Stimulated activated naive B cell treated with anti-CD40 and anti-IgM and Interleukin-4, amounts not matched to agents 10 μg/mL and 1 μg/mL and 100 μg/mL, for 72 hours (primary cell): Measurements from ENCODE around the gene DRG2.

Source experiments
- ATAC-seq, 2 donors: fragments of 150-1000 bp; cut with Tn5 transposase; replicated peaks; 2 replicates each; pipeline ENCODE4 v1.10.0; 2021; ENCODE audit warnings: moderate library complexity in 1 of 2
- DNase-seq: peaks from one replicate; pipeline ENCODE4 v3.0.0; 2021
- H3K27ac Mint-ChIP-seq: one replicate; pipeline ENCODE4 v1.8.0; 2022; ENCODE audit warnings: mild to moderate bottlenecking, mixed read lengths
- H3K27me3 Mint-ChIP-seq, 2 donors: one replicate each; pipeline ENCODE4 v1.8.0; 2022; ENCODE audit warnings: mixed read lengths in 2 of 2
- H3K36me3 Mint-ChIP-seq, 2 donors: one replicate each; pipeline ENCODE4 v1.8.0; 2022; ENCODE audit warnings: mixed read lengths in 2 of 2, mild to moderate bottlenecking in 1 of 2
- H3K4me1 Mint-ChIP-seq, 2 donors: one replicate each; pipeline ENCODE4 v1.8.0; 2022; ENCODE audit warnings: mixed read lengths in 2 of 2, mild to moderate bottlenecking in 1 of 2
- H3K4me3 Mint-ChIP-seq, 2 donors: one replicate each; pipeline ENCODE4 v1.8.0; 2022; ENCODE audit warnings: mild to moderate bottlenecking in 2 of 2, mixed read lengths in 2 of 2, moderate library complexity in 1 of 2
- H3K9me3 Mint-ChIP-seq, 2 donors: one replicate each; pipeline ENCODE4 v1.8.0; 2022; ENCODE audit warnings: mixed read lengths in 2 of 2, mild to moderate bottlenecking in 1 of 2

The DRG2 gene

GRCh38 chr17:18138065-18138749 lies 50.5 kb downstream of the DRG2 start:
- H3K27me3 Mint-ChIP-seq: peaks cover 6 to 14% of the 10 kb centered on the region in 2 donors
- H3K9me3 Mint-ChIP-seq: no peaks in the 10 kb centered on the region
- no peak overlapping the region for H3K4me3 Mint-ChIP-seq
- H3K4me1 Mint-ChIP-seq: no peaks in the 10 kb centered on the region
- no peak overlapping the region for H3K27ac Mint-ChIP-seq
- no peak for DNase-seq
- H3K36me3 Mint-ChIP-seq: no peaks in the 10 kb centered on the region
- ATAC-seq: no peak

- Mint-ChIP-seq H3K9me3 (no peaks in the 10 kb centered on the region), H3K36me3 (no peaks in the 10 kb centered on the region), H3K4me3 (no peak overlapping the region), H3K4me1 (no peaks in the 10 kb centered on the region), H3K27ac (no peak overlapping the region), H3K27me3 (peaks cover 6 to 14% of the 10 kb centered on the region in 2 donors)
- DNase-seq: no peak
- ATAC-seq: no peak
These were observed 51.3 kb downstream of the DRG2 start for GRCh38 chr17:18139092-18139491.

DNA sequence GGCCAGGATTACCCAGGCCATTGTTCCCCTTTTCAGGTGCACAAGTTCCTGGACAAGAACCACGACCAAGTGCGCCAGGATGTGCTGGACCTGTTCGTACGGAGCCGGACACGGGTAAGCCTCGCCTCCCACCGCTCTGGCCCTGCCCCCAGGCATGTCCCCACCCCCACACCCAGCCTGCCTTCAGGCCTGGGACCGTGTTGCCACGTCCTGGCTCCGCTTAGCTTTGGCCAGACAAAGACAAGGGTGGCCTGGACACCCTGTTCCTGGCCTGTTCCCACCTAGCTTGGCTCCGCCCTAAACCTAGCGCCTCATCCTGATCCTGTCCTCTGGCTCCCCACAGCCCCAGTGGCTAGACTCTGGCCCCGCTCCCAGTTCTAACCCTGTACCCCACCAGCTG lies 51.8 kb downstream of the DRG2 start:
- H3K27ac Mint-ChIP-seq: no peak overlapping the region
- no peaks in the 10 kb centered on the region for H3K36me3 Mint-ChIP-seq
- no peaks in the 10 kb centered on the region for H3K9me3 Mint-ChIP-seq
- no peaks in the 10 kb centered on the region for H3K4me1 Mint-ChIP-seq
- no peak overlapping the region for H3K4me3 Mint-ChIP-seq
- peaks cover 6 to 14% of the 10 kb centered on the region in 2 donors for H3K27me3 Mint-ChIP-seq
- ATAC-seq (no peak), DNase-seq (no peak)

GRCh38 chr17:18139949-18140348 lies 52.2 kb downstream of the DRG2 start:
- peaks cover 6 to 14% of the 10 kb centered on the region in 2 donors for H3K27me3 Mint-ChIP-seq
- DNase-seq (no peak), ATAC-seq (peak in 1 of 2 donors; percentile 35)
- no peaks in the 10 kb centered on the region for H3K9me3 Mint-ChIP-seq
- no peak overlapping the region for H3K4me3 Mint-ChIP-seq
- no peaks in the 10 kb centered on the region for H3K36me3 Mint-ChIP-seq
- no peak overlapping the region for H3K27ac Mint-ChIP-seq
- peaks cover 0 to 2% of the 10 kb centered on the region in 2 donors for H3K4me1 Mint-ChIP-seq

DNA sequence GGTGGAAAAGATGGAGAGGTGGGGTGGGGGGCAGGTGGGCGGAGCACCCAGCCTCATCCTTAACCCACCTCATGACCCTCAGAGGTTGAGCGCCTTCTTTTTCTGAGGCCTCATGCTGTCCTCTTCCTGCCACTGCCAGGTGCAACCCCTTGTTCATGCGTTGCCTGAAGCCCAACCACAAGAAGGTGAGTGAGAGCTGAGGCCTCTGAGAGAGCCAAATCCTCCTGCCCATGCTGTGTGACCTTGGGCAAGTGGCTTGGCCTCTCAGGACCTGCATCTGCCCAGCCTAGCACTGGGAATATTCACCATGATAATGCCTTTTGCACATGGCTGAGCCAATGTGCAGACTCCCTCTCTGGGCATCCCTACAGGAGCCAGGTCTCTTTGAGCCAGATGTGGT lies 52.9 kb downstream of the DRG2 start:
- no peak overlapping the region for H3K4me3 Mint-ChIP-seq
- peaks cover 0 to 2% of the 10 kb centered on the region in 2 donors for H3K4me1 Mint-ChIP-seq
- no peaks in the 10 kb centered on the region for H3K36me3 Mint-ChIP-seq
- H3K27me3 Mint-ChIP-seq: peaks cover 6 to 14% of the 10 kb centered on the region in 2 donors
- DNase-seq (no peak), ATAC-seq (no peak)
- no peaks in the 10 kb centered on the region for H3K9me3 Mint-ChIP-seq
- no peak overlapping the region for H3K27ac Mint-ChIP-seq

GRCh38 chr17:18141210-18141803 lies 53.6 kb downstream of the DRG2 start:
- Mint-ChIP-seq H3K36me3 (no peaks in the 10 kb centered on the region), H3K9me3 (no peaks in the 10 kb centered on the region), H3K27me3 (peaks cover 0 to 10% of the 10 kb centered on the region in 2 donors), H3K27ac (no peak overlapping the region), H3K4me1 (peaks cover 0 to 2% of the 10 kb centered on the region in 2 donors), H3K4me3 (no peak overlapping the region)
- DNase-seq (no peak), ATAC-seq (peak; percentile 67 to 72)

DNA sequence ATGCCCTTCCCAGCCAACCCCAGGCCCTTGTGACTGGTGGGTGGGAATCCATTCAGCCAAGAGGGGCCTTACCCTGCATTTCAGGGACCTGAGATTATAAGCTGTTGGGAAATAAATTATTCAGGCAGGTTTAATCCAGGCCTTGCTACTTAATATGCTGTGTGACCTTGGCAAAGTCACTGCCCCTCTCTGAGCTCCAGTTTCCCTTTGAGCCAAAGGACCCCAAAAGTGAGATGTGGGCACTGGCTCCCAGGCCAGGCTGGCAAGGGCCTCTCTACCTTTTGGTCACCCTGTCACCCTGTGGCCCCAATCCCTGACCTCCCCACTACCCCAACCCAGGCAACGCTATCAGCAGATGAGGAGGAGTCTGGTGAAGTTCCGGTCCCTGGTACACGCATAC lies 54.7 kb downstream of the DRG2 start:
- no peak for ATAC-seq
- DNase-seq: no peak
- Mint-ChIP-seq H3K36me3 (no peaks in the 10 kb centered on the region), H3K4me3 (no peak overlapping the region), H3K27me3 (peaks cover 0 to 4% of the 10 kb centered on the region in 2 donors), H3K9me3 (no peaks in the 10 kb centered on the region), H3K27ac (no peak overlapping the region), H3K4me1 (peaks cover 0 to 2% of the 10 kb centered on the region in 2 donors)

DNA sequence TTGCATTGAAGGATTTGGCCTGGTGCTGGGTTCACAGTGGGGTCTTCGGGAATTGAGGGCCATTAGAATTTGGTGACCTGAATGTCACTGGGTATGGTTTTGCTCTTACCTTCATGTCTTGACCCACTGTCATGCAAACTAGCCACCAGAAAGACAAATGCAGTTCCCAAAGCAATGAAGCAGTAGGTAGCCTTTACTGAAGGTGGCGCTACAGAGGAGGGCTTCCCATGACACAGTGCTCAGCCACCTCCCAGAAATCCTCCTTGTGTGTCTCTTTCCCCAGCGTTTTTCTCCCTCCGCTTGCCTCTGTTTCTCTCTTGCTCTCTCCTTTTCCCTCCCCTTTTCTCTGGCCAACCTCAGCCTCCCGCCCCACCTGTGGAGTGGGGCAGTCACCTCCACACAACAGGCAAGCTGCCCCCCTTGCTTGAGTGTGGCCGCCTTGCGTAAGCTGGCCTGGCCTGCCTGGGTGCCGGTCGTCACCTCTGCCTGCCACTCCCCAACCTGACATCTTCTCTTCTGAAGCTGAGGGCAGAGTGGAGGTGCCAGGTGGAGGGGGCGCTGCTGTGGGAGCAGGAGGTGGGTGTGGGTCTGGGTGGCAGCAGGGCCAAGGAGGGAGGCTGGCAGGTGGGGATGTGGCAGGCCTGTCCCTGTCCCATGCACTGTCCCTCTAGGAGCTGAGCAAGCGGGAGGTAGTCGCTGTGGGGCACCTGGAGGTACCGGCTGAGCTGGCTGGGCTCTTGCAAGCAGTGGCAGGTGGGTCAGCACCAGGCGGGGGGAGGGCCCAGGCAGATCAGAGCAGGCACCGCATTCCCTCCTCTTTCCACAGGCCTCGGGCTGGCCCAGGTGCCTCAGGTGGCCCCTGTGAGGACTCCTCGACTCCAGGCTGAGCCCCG lies 55.5 kb downstream of the DRG2 start:
- H3K27me3 Mint-ChIP-seq: peaks cover 0 to 4% of the 10 kb centered on the region in 2 donors
- peaks cover 0 to 2% of the 10 kb centered on the region in 2 donors for H3K4me1 Mint-ChIP-seq
- DNase-seq (no peak), ATAC-seq (no peak)
- H3K4me3 Mint-ChIP-seq: no peak overlapping the region
- no peaks in the 10 kb centered on the region for H3K36me3 Mint-ChIP-seq
- H3K9me3 Mint-ChIP-seq: no peaks in the 10 kb centered on the region
- H3K27ac Mint-ChIP-seq: no peak overlapping the region

GRCh38 chr17:18144261-18144660 lies 56.5 kb downstream of the DRG2 start:
- Mint-ChIP-seq H3K4me3 (no peak overlapping the region), H3K36me3 (no peaks in the 10 kb centered on the region), H3K27ac (no peak overlapping the region), H3K9me3 (no peaks in the 10 kb centered on the region), H3K27me3 (peaks cover 4 to 6% of the 10 kb centered on the region in 2 donors), H3K4me1 (peaks cover 0 to 2% of the 10 kb centered on the region in 2 donors)
- ATAC-seq: no peak
- no peak for DNase-seq

GRCh38 chr17:18144855-18145254 lies 57.1 kb downstream of the DRG2 start:
- Mint-ChIP-seq H3K4me1 (peaks cover 0 to 2% of the 10 kb centered on the region in 2 donors), H3K27ac (peak overlapping the region; percentile 74), H3K4me3 (no peak overlapping the region), H3K27me3 (peaks cover 2 to 6% of the 10 kb centered on the region in 2 donors), H3K9me3 (no peaks in the 10 kb centered on the region), H3K36me3 (no peaks in the 10 kb centered on the region)
- DNase-seq (no peak), ATAC-seq (no peak)

DNA sequence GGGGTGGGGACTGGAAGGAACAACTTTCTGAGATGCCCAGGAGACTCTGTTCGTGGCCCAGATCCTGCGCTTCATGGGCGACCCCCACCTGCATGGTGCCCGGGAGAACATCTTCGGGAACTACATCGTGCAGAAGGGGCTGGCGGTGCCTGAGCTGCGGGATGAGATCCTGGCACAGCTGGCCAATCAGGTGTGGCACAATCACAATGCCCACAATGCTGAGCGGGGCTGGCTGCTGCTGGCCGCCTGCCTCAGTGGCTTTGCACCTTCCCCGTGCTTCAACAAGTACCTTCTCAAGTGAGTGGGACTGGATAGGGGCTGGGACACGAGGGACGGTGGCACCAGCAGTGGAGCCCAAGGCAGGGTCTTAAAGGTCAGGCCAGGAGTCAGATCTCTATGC lies 58.1 kb downstream of the DRG2 start:
- no peak overlapping the region for H3K4me3 Mint-ChIP-seq
- no peaks in the 10 kb centered on the region for H3K9me3 Mint-ChIP-seq
- DNase-seq (no peak), ATAC-seq (no peak)
- H3K4me1 Mint-ChIP-seq: peaks cover 0 to 2% of the 10 kb centered on the region in 2 donors
- no peak overlapping the region for H3K27ac Mint-ChIP-seq
- H3K27me3 Mint-ChIP-seq: peaks cover 3 to 6% of the 10 kb centered on the region in 2 donors
- no peaks in the 10 kb centered on the region for H3K36me3 Mint-ChIP-seq

DNA sequence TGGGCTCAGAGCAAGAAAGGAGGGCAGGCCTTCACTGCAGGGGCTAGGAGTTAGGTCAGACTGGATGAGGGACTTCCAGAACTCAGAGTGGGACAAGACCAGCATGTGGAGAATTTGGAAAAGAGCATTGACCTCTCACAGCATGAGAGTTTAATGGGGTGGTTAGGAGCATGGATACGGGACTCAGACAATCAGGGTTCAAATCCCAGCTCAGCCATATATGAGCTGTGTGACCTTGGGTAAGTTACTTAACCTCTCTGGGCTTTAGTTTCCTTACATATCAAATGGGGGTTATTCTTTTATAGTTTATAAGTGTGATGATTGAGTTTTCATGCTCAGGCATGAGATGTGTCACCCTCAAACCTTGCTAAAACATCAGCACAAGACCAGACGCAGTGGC lies 58.5 kb downstream of the DRG2 start:
- peaks cover 0 to 2% of the 10 kb centered on the region in 2 donors for H3K4me1 Mint-ChIP-seq
- no peaks in the 10 kb centered on the region for H3K9me3 Mint-ChIP-seq
- H3K27ac Mint-ChIP-seq: no peak overlapping the region
- no peak for DNase-seq
- H3K27me3 Mint-ChIP-seq: peaks cover 3 to 6% of the 10 kb centered on the region in 2 donors
- ATAC-seq: no peak
- H3K36me3 Mint-ChIP-seq: no peaks in the 10 kb centered on the region
- no peak overlapping the region for H3K4me3 Mint-ChIP-seq

GRCh38 chr17:18146980-18147379 lies 59.2 kb downstream of the DRG2 start:
- H3K4me1 Mint-ChIP-seq: peaks cover 0 to 2% of the 10 kb centered on the region in 2 donors
- ATAC-seq (no peak), DNase-seq (no peak)
- no peaks in the 10 kb centered on the region for H3K36me3 Mint-ChIP-seq
- no peak overlapping the region for H3K27ac Mint-ChIP-seq
- no peaks in the 10 kb centered on the region for H3K9me3 Mint-ChIP-seq
- peaks cover 3 to 6% of the 10 kb centered on the region in 2 donors for H3K27me3 Mint-ChIP-seq
- H3K4me3 Mint-ChIP-seq: no peak overlapping the region

GRCh38 chr17:18148586-18148985 lies 60.8 kb downstream of the DRG2 start:
- Mint-ChIP-seq H3K9me3 (no peaks in the 10 kb centered on the region), H3K27me3 (peaks cover 3 to 6% of the 10 kb centered on the region in 2 donors), H3K4me1 (peaks cover 0 to 6% of the 10 kb centered on the region in 2 donors), H3K36me3 (no peaks in the 10 kb centered on the region), H3K27ac (no peak overlapping the region), H3K4me3 (no peak overlapping the region)
- ATAC-seq (no peak), DNase-seq (no peak)
